ENCODE results near the gene MIF4GD. TPM values are rescaled to one million over a fixed set of nuclear protein-coding genes. Genes with fewer than 3 reads are reported as not detected.

MIF4GD gene
- total and polyA plus RNA-seq, 2 experiments from 2014 or later: 11.3 to 15.9 TPM

DNA sequence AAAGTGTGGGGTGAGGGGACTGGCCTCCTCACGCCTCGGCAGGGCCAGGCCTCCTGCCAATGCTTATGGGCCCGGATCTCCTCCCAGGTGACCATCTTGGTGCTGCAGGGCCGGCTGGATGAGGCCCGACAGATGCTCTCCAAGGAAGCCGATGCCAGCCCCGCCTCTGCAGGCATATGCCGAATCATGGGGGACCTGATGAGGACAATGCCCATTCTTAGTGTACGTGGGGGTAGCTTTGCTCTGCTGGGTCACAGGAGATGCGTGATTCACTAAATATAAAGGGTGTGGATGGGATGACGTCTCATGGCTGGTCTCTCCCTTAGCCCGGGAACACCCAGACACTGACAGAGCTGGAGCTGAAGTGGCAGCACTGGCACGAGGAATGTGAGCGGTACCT, 46.0 kb downstream of the MIF4GD start:
- Histone ChIP-seq H3K4me3 (no peak overlapping the region), H3K4me1 (ENCODE audit: insufficient read depth) (no peaks in the 10 kb centered on the region), H3K27me3 (ENCODE audit: insufficient read depth) (no peaks in the 10 kb centered on the region), H3K9me2 (ENCODE audit: insufficient read depth) (no peaks in the 10 kb centered on the region), H3K4me2 (no peak overlapping the region), H3K27ac (ENCODE audit: low read depth) (no peak overlapping the region), H3K79me2 (replicated peaks; ENCODE audit: insufficient read depth) (no peaks in the 10 kb centered on the region), H3F3A (replicated peaks; ENCODE audit: low read depth) (0 out of 2 replicates have a peak, but pooled peaks cover 8% of the 10 kb centered on the region), H4K20me1 (replicated peaks; ENCODE audit: insufficient read depth) (peaks cover 3% of the 10 kb centered on the region), H2AFZ (no peak overlapping the region), H3K36me3 (ENCODE audit: insufficient read depth) (peaks cover 43% of the 10 kb centered on the region)
- Mint-ChIP-seq H3K4me1 (no peaks in the 10 kb centered on the region), H3K9me3 (no peaks in the 10 kb centered on the region), H3K4me3 (no peak overlapping the region), H3K27ac (no peak overlapping the region), H3K36me3 (ENCODE audit: low read depth) (peaks cover 71% of the 10 kb centered on the region), H3K27me3 (ENCODE audit: insufficient read depth, low read depth, poor library complexity) (peaks cover 3% of the 10 kb centered on the region)
- ATAC-seq: no peak
- no peak for DNase-seq (ENCODE audit: low spot score)
- TF ChIP-seq ZNF114 (CRISPR knock-in tag; IDR thresholded peaks at IDR 0.05): no peak
- no peak for TF ChIP-seq NANOG (IDR thresholded peaks at IDR 0.05; ENCODE audit: borderline replicate concordance)
- TF ChIP-seq EZH2 (IDR thresholded peaks at IDR 0.05; ENCODE audit: low read depth, unreplicated experiment): no peak
- no peak for TF ChIP-seq EZH2phosphoT487 (IDR thresholded peaks at IDR 0.05; ENCODE audit: unreplicated experiment)
- TF ChIP-seq, protein P1, sequence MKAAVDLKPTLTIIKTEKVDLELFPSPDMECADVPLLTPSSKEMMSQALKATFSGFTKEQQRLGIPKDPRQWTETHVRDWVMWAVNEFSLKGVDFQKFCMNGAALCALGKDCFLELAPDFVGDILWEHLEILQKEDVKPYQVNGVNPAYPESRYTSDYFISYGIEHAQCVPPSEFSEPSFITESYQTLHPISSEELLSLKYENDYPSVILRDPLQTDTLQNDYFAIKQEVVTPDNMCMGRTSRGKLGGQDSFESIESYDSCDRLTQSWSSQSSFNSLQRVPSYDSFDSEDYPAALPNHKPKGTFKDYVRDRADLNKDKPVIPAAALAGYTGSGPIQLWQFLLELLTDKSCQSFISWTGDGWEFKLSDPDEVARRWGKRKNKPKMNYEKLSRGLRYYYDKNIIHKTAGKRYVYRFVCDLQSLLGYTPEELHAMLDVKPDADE (IDR thresholded peaks at IDR 0.05): no peak
- no peak for TF ChIP-seq POLR2AphosphoS5 (IDR thresholded peaks at IDR 0.05; ENCODE audit: low read depth)
- TF ChIP-seq, protein P2, sequence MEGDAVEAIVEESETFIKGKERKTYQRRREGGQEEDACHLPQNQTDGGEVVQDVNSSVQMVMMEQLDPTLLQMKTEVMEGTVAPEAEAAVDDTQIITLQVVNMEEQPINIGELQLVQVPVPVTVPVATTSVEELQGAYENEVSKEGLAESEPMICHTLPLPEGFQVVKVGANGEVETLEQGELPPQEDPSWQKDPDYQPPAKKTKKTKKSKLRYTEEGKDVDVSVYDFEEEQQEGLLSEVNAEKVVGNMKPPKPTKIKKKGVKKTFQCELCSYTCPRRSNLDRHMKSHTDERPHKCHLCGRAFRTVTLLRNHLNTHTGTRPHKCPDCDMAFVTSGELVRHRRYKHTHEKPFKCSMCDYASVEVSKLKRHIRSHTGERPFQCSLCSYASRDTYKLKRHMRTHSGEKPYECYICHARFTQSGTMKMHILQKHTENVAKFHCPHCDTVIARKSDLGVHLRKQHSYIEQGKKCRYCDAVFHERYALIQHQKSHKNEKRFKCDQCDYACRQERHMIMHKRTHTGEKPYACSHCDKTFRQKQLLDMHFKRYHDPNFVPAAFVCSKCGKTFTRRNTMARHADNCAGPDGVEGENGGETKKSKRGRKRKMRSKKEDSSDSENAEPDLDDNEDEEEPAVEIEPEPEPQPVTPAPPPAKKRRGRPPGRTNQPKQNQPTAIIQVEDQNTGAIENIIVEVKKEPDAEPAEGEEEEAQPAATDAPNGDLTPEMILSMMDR (conservative IDR thresholded peaks at IDR 0.05; ENCODE audit: low read depth in 2 of 2): no peak
- TF ChIP-seq CREB1 (CRISPR knock-in tag; IDR thresholded peaks at IDR 0.05; ENCODE audit: low read depth): no peak
- no peak for TF ChIP-seq STAT1 (IDR thresholded peaks at IDR 0.05; ENCODE audit: unreplicated experiment)
- TF ChIP-seq, protein P3, sequence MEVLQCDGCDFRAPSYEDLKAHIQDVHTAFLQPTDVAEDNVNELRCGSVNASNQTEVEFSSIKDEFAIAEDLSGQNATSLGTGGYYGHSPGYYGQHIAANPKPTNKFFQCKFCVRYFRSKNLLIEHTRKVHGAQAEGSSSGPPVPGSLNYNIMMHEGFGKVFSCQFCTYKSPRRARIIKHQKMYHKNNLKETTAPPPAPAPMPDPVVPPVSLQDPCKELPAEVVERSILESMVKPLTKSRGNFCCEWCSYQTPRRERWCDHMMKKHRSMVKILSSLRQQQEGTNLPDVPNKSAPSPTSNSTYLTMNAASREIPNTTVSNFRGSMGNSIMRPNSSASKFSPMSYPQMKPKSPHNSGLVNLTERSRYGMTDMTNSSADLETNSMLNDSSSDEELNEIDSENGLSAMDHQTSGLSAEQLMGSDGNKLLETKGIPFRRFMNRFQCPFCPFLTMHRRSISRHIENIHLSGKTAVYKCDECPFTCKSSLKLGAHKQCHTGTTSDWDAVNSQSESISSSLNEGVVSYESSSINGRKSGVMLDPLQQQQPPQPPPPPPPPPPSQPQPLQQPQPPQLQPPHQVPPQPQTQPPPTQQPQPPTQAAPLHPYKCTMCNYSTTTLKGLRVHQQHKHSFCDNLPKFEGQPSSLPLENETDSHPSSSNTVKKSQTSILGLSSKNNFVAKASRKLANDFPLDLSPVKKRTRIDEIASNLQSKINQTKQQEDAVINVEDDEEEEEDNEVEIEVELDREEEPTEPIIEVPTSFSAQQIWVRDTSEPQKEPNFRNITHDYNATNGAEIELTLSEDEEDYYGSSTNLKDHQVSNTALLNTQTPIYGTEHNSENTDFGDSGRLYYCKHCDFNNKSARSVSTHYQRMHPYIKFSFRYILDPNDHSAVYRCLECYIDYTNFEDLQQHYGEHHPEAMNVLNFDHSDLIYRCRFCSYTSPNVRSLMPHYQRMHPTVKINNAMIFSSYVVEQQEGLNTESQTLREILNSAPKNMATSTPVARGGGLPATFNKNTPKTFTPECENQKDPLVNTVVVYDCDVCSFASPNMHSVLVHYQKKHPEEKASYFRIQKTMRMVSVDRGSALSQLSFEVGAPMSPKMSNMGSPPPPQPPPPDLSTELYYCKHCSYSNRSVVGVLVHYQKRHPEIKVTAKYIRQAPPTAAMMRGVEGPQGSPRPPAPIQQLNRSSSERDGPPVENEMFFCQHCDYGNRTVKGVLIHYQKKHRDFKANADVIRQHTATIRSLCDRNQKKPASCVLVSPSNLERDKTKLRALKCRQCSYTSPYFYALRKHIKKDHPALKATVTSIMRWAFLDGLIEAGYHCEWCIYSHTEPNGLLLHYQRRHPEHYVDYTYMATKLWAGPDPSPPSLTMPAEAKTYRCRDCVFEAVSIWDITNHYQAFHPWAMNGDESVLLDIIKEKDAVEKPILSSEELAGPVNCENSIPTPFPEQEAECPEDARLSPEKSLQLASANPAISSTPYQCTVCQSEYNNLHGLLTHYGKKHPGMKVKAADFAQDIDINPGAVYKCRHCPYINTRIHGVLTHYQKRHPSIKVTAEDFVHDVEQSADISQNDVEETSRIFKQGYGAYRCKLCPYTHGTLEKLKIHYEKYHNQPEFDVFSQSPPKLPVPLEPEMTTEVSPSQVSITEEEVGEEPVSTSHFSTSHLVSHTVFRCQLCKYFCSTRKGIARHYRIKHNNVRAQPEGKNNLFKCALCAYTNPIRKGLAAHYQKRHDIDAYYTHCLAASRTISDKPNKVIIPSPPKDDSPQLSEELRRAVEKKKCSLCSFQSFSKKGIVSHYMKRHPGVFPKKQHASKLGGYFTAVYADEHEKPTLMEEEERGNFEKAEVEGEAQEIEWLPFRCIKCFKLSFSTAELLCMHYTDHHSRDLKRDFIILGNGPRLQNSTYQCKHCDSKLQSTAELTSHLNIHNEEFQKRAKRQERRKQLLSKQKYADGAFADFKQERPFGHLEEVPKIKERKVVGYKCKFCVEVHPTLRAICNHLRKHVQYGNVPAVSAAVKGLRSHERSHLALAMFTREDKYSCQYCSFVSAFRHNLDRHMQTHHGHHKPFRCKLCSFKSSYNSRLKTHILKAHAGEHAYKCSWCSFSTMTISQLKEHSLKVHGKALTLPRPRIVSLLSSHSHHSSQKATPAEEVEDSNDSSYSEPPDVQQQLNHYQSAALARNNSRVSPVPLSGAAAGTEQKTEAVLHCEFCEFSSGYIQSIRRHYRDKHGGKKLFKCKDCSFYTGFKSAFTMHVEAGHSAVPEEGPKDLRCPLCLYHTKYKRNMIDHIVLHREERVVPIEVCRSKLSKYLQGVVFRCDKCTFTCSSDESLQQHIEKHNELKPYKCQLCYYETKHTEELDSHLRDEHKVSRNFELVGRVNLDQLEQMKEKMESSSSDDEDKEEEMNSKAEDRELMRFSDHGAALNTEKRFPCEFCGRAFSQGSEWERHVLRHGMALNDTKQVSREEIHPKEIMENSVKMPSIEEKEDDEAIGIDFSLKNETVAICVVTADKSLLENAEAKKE (CRISPR knock-in tag; IDR thresholded peaks at IDR 0.05): no peak
- TF ChIP-seq, protein P4, sequence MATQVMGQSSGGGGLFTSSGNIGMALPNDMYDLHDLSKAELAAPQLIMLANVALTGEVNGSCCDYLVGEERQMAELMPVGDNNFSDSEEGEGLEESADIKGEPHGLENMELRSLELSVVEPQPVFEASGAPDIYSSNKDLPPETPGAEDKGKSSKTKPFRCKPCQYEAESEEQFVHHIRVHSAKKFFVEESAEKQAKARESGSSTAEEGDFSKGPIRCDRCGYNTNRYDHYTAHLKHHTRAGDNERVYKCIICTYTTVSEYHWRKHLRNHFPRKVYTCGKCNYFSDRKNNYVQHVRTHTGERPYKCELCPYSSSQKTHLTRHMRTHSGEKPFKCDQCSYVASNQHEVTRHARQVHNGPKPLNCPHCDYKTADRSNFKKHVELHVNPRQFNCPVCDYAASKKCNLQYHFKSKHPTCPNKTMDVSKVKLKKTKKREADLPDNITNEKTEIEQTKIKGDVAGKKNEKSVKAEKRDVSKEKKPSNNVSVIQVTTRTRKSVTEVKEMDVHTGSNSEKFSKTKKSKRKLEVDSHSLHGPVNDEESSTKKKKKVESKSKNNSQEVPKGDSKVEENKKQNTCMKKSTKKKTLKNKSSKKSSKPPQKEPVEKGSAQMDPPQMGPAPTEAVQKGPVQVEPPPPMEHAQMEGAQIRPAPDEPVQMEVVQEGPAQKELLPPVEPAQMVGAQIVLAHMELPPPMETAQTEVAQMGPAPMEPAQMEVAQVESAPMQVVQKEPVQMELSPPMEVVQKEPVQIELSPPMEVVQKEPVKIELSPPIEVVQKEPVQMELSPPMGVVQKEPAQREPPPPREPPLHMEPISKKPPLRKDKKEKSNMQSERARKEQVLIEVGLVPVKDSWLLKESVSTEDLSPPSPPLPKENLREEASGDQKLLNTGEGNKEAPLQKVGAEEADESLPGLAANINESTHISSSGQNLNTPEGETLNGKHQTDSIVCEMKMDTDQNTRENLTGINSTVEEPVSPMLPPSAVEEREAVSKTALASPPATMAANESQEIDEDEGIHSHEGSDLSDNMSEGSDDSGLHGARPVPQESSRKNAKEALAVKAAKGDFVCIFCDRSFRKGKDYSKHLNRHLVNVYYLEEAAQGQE (IDR thresholded peaks at IDR 0.05; ENCODE audit: unreplicated experiment): no peak
- no peak for TF ChIP-seq JUNB (IDR thresholded peaks at IDR 0.05; ENCODE audit: unreplicated experiment)
- TF ChIP-seq ZNF331 (CRISPR knock-in tag; IDR thresholded peaks at IDR 0.05; ENCODE audit: low read depth): no peak
